Rectal smooth muscle tissue (tissue), 1 donor: Measurements from ENCODE around the gene SSBP2.

Experiments used
- H3K27ac ChIP-seq: one replicate; pipeline ENCODE4 v1.7.0; 2013; ENCODE audit warnings: low read depth, low read length, inconsistent platforms
- H3K27me3 ChIP-seq: one replicate; pipeline ENCODE4 v1.7.0; 2013; ENCODE audit warnings: low read length; ENCODE audit not compliant: control insufficient read depth, insufficient read depth
- H3K36me3 ChIP-seq: one replicate; pipeline ENCODE4 v1.7.0; 2013; ENCODE audit warnings: low read length; ENCODE audit not compliant: control insufficient read depth, insufficient read depth
- H3K4me1 ChIP-seq: one replicate; pipeline ENCODE4 v1.7.0; 2013; ENCODE audit warnings: low read length; ENCODE audit not compliant: control insufficient read depth, insufficient read depth
- H3K4me3 ChIP-seq: one replicate; pipeline ENCODE4 v1.7.0; 2013; ENCODE audit warnings: low read length
- H3K9ac ChIP-seq: one replicate; pipeline ENCODE4 v1.7.0; 2013; ENCODE audit warnings: low read length

SSBP2 gene

GRCh38 chr5:81751009-81751835 is at the start of gene SSBP2:
SSBP2 (minus strand) TSS chr5:81751097; CDS start chr5:81751042, 55 bp downstream.
- Histone ChIP-seq H3K4me3 (peak within 1 kb of the TSS; percentile 91), H3K27me3 (no peaks in the 10 kb centered on the region), H3K4me1 (peaks cover 16% of the 10 kb centered on the region), H3K27ac (peak within 1 kb of the TSS; percentile 99), H3K9ac (peak within 1 kb of the TSS; percentile 92), H3K36me3 (no peaks in the 10 kb centered on the region)

- no peaks in the 10 kb centered on the region for H3K27me3 ChIP-seq
- no peak overlapping the region for H3K27ac ChIP-seq
- no peaks in the 10 kb centered on the region for H3K36me3 ChIP-seq
- H3K4me1 ChIP-seq = no peaks in the 10 kb centered on the region
- no peak overlapping the region for H3K4me3 ChIP-seq
- no peak overlapping the region for H3K9ac ChIP-seq
These were observed 44.8 kb upstream of the SSBP2 start for GRCh38 chr5:81795666-81796065.

- H3K9ac ChIP-seq = no peak overlapping the region
- no peak overlapping the region for H3K4me3 ChIP-seq
These were observed 43.3 kb upstream of the SSBP2 start for GRCh38 chr5:81794226-81794625.

GRCh38 chr5:81790336-81790735 is 39.4 kb upstream of the SSBP2 start:
- no peak overlapping the region for H3K27ac ChIP-seq
- H3K36me3 ChIP-seq = no peaks in the 10 kb centered on the region
- H3K4me3 ChIP-seq = no peak overlapping the region
- H3K27me3 ChIP-seq = no peaks in the 10 kb centered on the region
- no peak overlapping the region for H3K9ac ChIP-seq
- peaks cover 19% of the 10 kb centered on the region for H3K4me1 ChIP-seq

More at GRCh38 chr5:81794226-81794625, 43.3 kb upstream of the SSBP2 start:
- Histone ChIP-seq H3K27me3 (no peaks in the 10 kb centered on the region), H3K27ac (no peak overlapping the region), H3K4me1 (no peaks in the 10 kb centered on the region), H3K36me3 (no peaks in the 10 kb centered on the region)

GRCh38 chr5:81789033-81789432 is 38.1 kb upstream of the SSBP2 start:
- Histone ChIP-seq H3K9ac (no peak overlapping the region), H3K4me3 (no peak overlapping the region), H3K27ac (no peak overlapping the region), H3K27me3 (no peaks in the 10 kb centered on the region), H3K36me3 (no peaks in the 10 kb centered on the region), H3K4me1 (peaks cover 19% of the 10 kb centered on the region)

GRCh38 chr5:81788329-81788728 is 37.4 kb upstream of the SSBP2 start:
- H3K4me3 ChIP-seq = peak overlapping the region; percentile 48
- no peak overlapping the region for H3K9ac ChIP-seq
- no peaks in the 10 kb centered on the region for H3K27me3 ChIP-seq
- H3K4me1 ChIP-seq = peaks cover 19% of the 10 kb centered on the region
- no peak overlapping the region for H3K27ac ChIP-seq
- H3K36me3 ChIP-seq = no peaks in the 10 kb centered on the region

- peak overlapping the region; percentile 48 for H3K4me3 ChIP-seq
- H3K9ac ChIP-seq = no peak overlapping the region
- H3K27me3 ChIP-seq = no peaks in the 10 kb centered on the region
- H3K4me1 ChIP-seq = peaks cover 19% of the 10 kb centered on the region
- H3K27ac ChIP-seq = peak overlapping the region; percentile 42
- no peaks in the 10 kb centered on the region for H3K36me3 ChIP-seq
These were observed 36.8 kb upstream of the SSBP2 start for GRCh38 chr5:81787474-81788242.

GRCh38 chr5:81786991-81787390 is 36.1 kb upstream of the SSBP2 start:
- Histone ChIP-seq H3K27ac (no peak overlapping the region), H3K36me3 (no peaks in the 10 kb centered on the region), H3K4me3 (no peak overlapping the region), H3K9ac (no peak overlapping the region), H3K27me3 (no peaks in the 10 kb centered on the region), H3K4me1 (peaks cover 19% of the 10 kb centered on the region)

- H3K36me3 ChIP-seq = no peaks in the 10 kb centered on the region
- H3K27me3 ChIP-seq = no peaks in the 10 kb centered on the region
- no peak overlapping the region for H3K4me3 ChIP-seq
- H3K9ac ChIP-seq = no peak overlapping the region
- peaks cover 19% of the 10 kb centered on the region for H3K4me1 ChIP-seq
- no peak overlapping the region for H3K27ac ChIP-seq
These were observed 35.6 kb upstream of the SSBP2 start for GRCh38 chr5:81786496-81786895.

GRCh38 chr5:81785322-81785721 is 34.4 kb upstream of the SSBP2 start:
- Histone ChIP-seq H3K27ac (no peak overlapping the region), H3K27me3 (no peaks in the 10 kb centered on the region), H3K36me3 (no peaks in the 10 kb centered on the region), H3K4me3 (no peak overlapping the region), H3K9ac (no peak overlapping the region), H3K4me1 (peaks cover 19% of the 10 kb centered on the region)

- Histone ChIP-seq H3K9ac (no peak overlapping the region), H3K27ac (no peak overlapping the region), H3K36me3 (no peaks in the 10 kb centered on the region), H3K27me3 (no peaks in the 10 kb centered on the region), H3K4me1 (peaks cover 27% of the 10 kb centered on the region), H3K4me3 (peak overlapping the region; percentile 1)
These were observed 32.5 kb upstream of the SSBP2 start for GRCh38 chr5:81783401-81783800.

GRCh38 chr5:81782811-81783210 is 31.9 kb upstream of the SSBP2 start:
- no peaks in the 10 kb centered on the region for H3K36me3 ChIP-seq
- no peak overlapping the region for H3K27ac ChIP-seq
- H3K9ac ChIP-seq = no peak overlapping the region
- H3K27me3 ChIP-seq = no peaks in the 10 kb centered on the region
- H3K4me1 ChIP-seq = peaks cover 22% of the 10 kb centered on the region
- H3K4me3 ChIP-seq = no peak overlapping the region
